Measurements from ENCODE around the gene TRAF7. TPM values are rescaled to one million over a fixed set of nuclear protein-coding genes. Genes with fewer than 3 reads are reported as not detected.

Gene TRAF7
- total RNA-seq, 6 donors from 2014 or later: 34.6 to 72.6 (median 52.9) TPM

GRCh38 chr16:2150418-2151187 lies 5.0 kb upstream of the TRAF7 start:
- peak overlapping the region in 2 of 4 donors; percentile 3 for H3K27ac ChIP-seq

DNA sequence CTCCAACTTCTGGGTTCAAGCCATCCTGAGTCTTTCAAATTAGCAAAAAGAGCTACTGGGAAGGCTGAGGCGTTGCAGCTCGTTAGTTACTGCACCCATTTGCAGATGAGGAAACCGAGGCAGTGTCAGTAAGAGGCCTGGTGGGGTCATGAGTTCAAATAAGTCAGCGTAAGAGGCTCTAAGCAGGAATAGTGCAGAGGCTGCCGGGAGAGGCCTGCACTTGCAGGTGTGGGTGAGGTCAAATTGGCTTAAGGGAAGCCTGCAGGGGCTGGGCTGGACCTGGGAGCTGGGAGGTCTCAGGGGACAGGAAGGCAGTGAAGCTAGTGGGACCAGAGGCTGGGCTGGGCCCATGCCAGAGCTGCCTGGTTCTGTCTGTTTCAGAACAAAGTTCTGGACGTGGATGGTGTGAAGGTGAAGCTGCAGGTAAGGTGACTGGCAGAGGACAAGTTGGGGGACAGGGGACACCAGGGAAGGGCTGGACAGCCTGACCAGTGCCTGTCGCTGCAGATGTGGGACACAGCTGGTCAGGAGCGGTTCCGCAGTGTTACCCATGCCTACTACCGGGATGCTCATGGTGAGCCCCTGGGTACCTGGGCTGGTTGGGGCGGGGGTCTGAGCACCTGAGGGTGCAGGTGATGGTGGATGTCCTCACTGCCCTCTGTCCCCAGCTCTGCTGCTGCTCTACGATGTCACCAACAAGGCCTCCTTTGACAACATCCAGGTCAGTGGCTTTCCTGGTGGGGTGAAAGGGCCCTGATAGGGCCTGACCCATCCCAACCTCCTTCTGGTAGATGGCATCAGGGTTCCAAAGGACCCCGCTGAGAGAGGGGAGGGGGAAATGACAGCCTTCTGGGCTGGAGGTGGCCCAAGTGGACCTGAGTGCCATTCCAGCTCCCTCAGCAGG lies 4.1 kb upstream of the TRAF7 start:
- no peaks in the 10 kb centered on the region for H3K27me3 ChIP-seq
- peaks cover 0 to 21% (median 4%) of the 10 kb centered on the region in 4 donors for H3K36me3 ChIP-seq
- WGBS, 2 donors: 80 to 82% methylated on average over 8 to 13 of the region's 13 CpGs
- H3K9me3 ChIP-seq: no peaks in the 10 kb centered on the region
- ATAC-seq (ENCODE audit: low FRiP score in 2 of 2) (no peak), DNase-seq (no peak)
- TF ChIP-seq POLR2A (IDR thresholded peaks at IDR 0.05) (no peak), POLR2AphosphoS5 (IDR thresholded peaks at IDR 0.05) (no peak), EP300 (IDR thresholded peaks at IDR 0.05) (no peak), CTCF (IDR thresholded peaks at IDR 0.05) (no peak)
- H3K27ac ChIP-seq: no peak overlapping the region
- peaks cover 56 to 83% (median 71%) of the 10 kb centered on the region in 4 donors for H3K4me1 ChIP-seq
- H3K4me3 ChIP-seq: no peak overlapping the region

More at GRCh38 chr16:2150418-2151187, 5.0 kb upstream of the TRAF7 start:
- peaks cover 0 to 21% (median 4%) of the 10 kb centered on the region in 4 donors for H3K36me3 ChIP-seq
- H3K4me3 ChIP-seq: no peak overlapping the region
- WGBS, 2 donors: 70 to 83% methylated on average over 3 to 18 of the region's 18 CpGs
- no peak for TF ChIP-seq CTCF (IDR thresholded peaks at IDR 0.05)
- TF ChIP-seq POLR2A (IDR thresholded peaks at IDR 0.05): peak in 1 of 4 donors; percentile 13
- ATAC-seq (ENCODE audit: low FRiP score in 2 of 2): no peak
- DNase-seq: peak in 1 of 2 donors; percentile 64
- peaks cover 54 to 77% (median 67%) of the 10 kb centered on the region in 4 donors for H3K4me1 ChIP-seq
- no peaks in the 10 kb centered on the region for H3K27me3 ChIP-seq
- no peaks in the 10 kb centered on the region for H3K9me3 ChIP-seq

DNA sequence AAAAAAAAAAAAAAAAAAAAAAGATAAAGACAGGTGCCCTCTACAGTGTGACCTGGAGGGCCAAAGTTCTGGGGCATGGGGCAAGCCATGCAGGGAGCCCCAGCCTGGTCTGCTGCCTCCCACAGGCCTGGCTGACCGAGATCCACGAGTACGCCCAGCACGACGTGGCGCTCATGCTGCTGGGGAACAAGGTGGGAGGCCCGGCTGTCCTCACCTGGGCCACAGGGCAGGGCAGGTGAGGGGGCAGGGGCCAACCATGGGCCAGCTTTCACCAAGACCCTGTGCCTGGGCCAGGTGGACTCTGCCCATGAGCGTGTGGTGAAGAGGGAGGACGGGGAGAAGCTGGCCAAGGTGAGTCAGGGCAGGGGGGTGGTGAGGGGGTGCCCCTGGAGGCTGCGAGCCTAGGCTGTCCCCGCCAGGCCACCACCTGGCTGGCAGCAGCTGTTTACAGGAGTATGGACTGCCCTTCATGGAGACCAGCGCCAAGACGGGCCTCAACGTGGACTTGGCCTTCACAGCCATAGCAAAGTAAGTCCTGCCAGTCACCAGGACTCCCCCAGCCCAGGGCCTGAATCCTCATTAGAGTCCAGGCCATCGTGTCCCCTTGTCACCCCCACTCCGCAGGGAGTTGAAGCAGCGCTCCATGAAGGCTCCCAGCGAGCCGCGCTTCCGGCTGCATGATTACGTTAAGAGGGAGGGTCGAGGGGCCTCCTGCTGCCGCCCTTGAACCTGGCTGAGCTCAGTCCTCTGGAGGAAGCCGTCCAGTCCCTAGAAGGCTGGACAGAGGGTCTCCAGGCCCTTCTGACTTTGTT lies 2.7 kb upstream of the TRAF7 start:
- WGBS, 2 donors: 44 to 69% methylated on average over 10 to 21 of the region's 25 CpGs
- Histone ChIP-seq H3K36me3 (peaks cover 0 to 21% (median 4%) of the 10 kb centered on the region in 4 donors), H3K9me3 (no peaks in the 10 kb centered on the region), H3K27ac (peak overlapping the region; percentile 23 to 93 (median 84)), H3K4me1 (peaks cover 67 to 90% (median 80%) of the 10 kb centered on the region in 4 donors), H3K4me3 (peak overlapping the region; percentile 54 to 89 (median 80)), H3K27me3 (no peaks in the 10 kb centered on the region)
- ATAC-seq (ENCODE audit: low FRiP score in 2 of 2) (no peak), DNase-seq (peak in 1 of 2 donors; percentile 76)
- TF ChIP-seq EP300 (IDR thresholded peaks at IDR 0.05) (no peak), POLR2A (IDR thresholded peaks at IDR 0.05) (no peak), CTCF (IDR thresholded peaks at IDR 0.05) (no peak), POLR2AphosphoS5 (IDR thresholded peaks at IDR 0.05) (no peak)

GRCh38 chr16:2154533-2155090 lies 970 bp upstream of the TRAF7 start:
- H3K36me3 ChIP-seq: peaks cover 0 to 21% (median 4%) of the 10 kb centered on the region in 4 donors
- 3 to 4% methylated on average over 23 of the region's 23 CpGs for WGBS, 2 donors
- H3K4me1 ChIP-seq: peaks cover 72 to 91% (median 82%) of the 10 kb centered on the region in 4 donors
- no peaks in the 10 kb centered on the region for H3K27me3 ChIP-seq
- no peak for TF ChIP-seq EP300 (IDR thresholded peaks at IDR 0.05)
- ATAC-seq (ENCODE audit: low FRiP score in 2 of 2) (no peak), DNase-seq (no peak)
- H3K9me3 ChIP-seq: no peaks in the 10 kb centered on the region
- H3K4me3 ChIP-seq: peak overlapping the region; percentile 66 to 89 (median 80)
- H3K27ac ChIP-seq: peak overlapping the region; percentile 69 to 93 (median 80)

All from upper lobe of left lung (tissue), 6 donors.